MM.1S (cell line): ENCODE results near the gene AEN.

ENCODE experiments used
- DNase-seq: peaks from one replicate; pipeline ENCODE4 v3.0.0-alpha.2; 2015
- H2AFZ ChIP-seq: fragments of 300-600 bp; sonication (generic); 2 replicates; pipeline ENCODE4 v1.6.0; 2016; ENCODE audit warnings: antibody characterized with exemption, low read length
- H3F3A ChIP-seq: fragments of 300-600 bp; sonication (generic); 2 replicates; pipeline ENCODE4 v1.6.1; 2016; ENCODE audit warnings: mild to moderate bottlenecking, antibody characterized with exemption, low read length, moderate library complexity, mixed read lengths; ENCODE audit not compliant: insufficient read depth
- H3K27ac ChIP-seq: fragments of 300-600 bp; sonication (generic); 2 replicates; pipeline ENCODE4 v1.5.1; 2016; ENCODE audit warnings: mild to moderate bottlenecking, low read length
- H3K27me3 ChIP-seq: fragments of 300-600 bp; sonication (generic); replicated peaks from 2 replicates; pipeline ENCODE4 v1.6.0; 2016; ENCODE audit warnings: low read length; ENCODE audit not compliant: insufficient read depth
- H3K36me3 ChIP-seq: fragments of 300-600 bp; sonication (generic); replicated peaks from 2 replicates; pipeline ENCODE4 v1.6.1; 2016; ENCODE audit warnings: mild to moderate bottlenecking, low read length, mixed read lengths; ENCODE audit not compliant: insufficient read depth
- H3K4me1 ChIP-seq: fragments of 300-600 bp; sonication (generic); 2 replicates; pipeline ENCODE4 v1.6.1; 2016; ENCODE audit warnings: low read length, mixed read lengths
- H3K4me2 ChIP-seq: fragments of 300-600 bp; sonication (generic); 2 replicates; pipeline ENCODE4 v1.6.0; 2016; ENCODE audit warnings: low read depth, low read length
- H3K4me3 ChIP-seq: fragments of 300-600 bp; sonication (generic); 2 replicates; pipeline ENCODE4 v1.5.1; 2016; ENCODE audit warnings: low read length, mixed read lengths
- H3K79me2 ChIP-seq: fragments of 300-600 bp; sonication (generic); 2 replicates; pipeline ENCODE4 v1.6.1; 2016; ENCODE audit warnings: mixed run types, low read length, mixed read lengths
- H3K9ac ChIP-seq: fragments of 300-600 bp; sonication (generic); 2 replicates; pipeline ENCODE4 v1.6.1; 2016; ENCODE audit warnings: low read length, mixed read lengths
- H3K9me2 ChIP-seq: fragments of 300-600 bp; sonication (generic); replicated peaks from 2 replicates; pipeline ENCODE4 v1.6.1; 2016; ENCODE audit warnings: mild to moderate bottlenecking, low read length, mixed read lengths; ENCODE audit not compliant: insufficient read depth
- H3K9me3 ChIP-seq: fragments of 300-600 bp; sonication (generic); replicated peaks from 2 replicates; pipeline ENCODE4 v1.6.1; 2016; ENCODE audit warnings: mild to moderate bottlenecking, low read length, mixed read lengths; ENCODE audit not compliant: insufficient read depth
- H4K20me1 ChIP-seq: fragments of 300-600 bp; sonication (generic); 2 replicates; pipeline ENCODE4 v1.6.1; 2016; ENCODE audit warnings: mild to moderate bottlenecking, low read length, moderate library complexity, mixed read lengths; ENCODE audit not compliant: insufficient read depth
- CTCF ChIP-seq: fragments of 300-600 bp; sonication (generic); IDR thresholded peaks from 2 replicates; pipeline ENCODE4 v1.5.1; 2016; ENCODE audit warnings: antibody characterized with exemption, low read length, mixed read lengths
- EZH2 ChIP-seq: fragments of 300-600 bp; sonication (generic); optimal IDR thresholded peaks from 2 replicates; pipeline ENCODE3; 2017; ENCODE audit warnings: low read depth, mild to moderate bottlenecking, antibody characterized with exemption, low read length, mixed read lengths
- EZH2phosphoT487 ChIP-seq: fragments of 300-600 bp; sonication (generic); IDR thresholded peaks from 2 replicates; pipeline ENCODE4 v1.6.1; 2018; ENCODE audit warnings: antibody characterized with exemption, low read length

AEN gene

GRCh38 chr15:88607951-88608350 is 13.2 kb upstream of the AEN start:
- no peaks in the 10 kb centered on the region for H3K4me1 ChIP-seq
- no peaks in the 10 kb centered on the region for H3K9me3 ChIP-seq
- H3K9ac ChIP-seq = no peak overlapping the region
- no peak for DNase-seq
- H3F3A ChIP-seq = no peaks in the 10 kb centered on the region
- no peaks in the 10 kb centered on the region for H3K9me2 ChIP-seq
- no peak overlapping the region for H3K4me3 ChIP-seq
- peaks cover 31% of the 10 kb centered on the region for H3K27me3 ChIP-seq
- no peak for TF ChIP-seq CTCF
- no peak for TF ChIP-seq EZH2
- no peak for TF ChIP-seq EZH2phosphoT487
- no peak overlapping the region for H3K27ac ChIP-seq
- H3K79me2 ChIP-seq = no peaks in the 10 kb centered on the region
- no peak overlapping the region for H2AFZ ChIP-seq
- no peaks in the 10 kb centered on the region for H3K36me3 ChIP-seq
- H3K4me2 ChIP-seq = no peak overlapping the region
- no peaks in the 10 kb centered on the region for H4K20me1 ChIP-seq

- DNase-seq = no peak
- no peaks in the 10 kb centered on the region for H3K36me3 ChIP-seq
- no peak overlapping the region for H3K4me2 ChIP-seq
- H3K9me2 ChIP-seq = no peaks in the 10 kb centered on the region
- no peak overlapping the region for H2AFZ ChIP-seq
- no peaks in the 10 kb centered on the region for H3F3A ChIP-seq
- no peak for TF ChIP-seq CTCF
- no peak for TF ChIP-seq EZH2phosphoT487
- TF ChIP-seq EZH2 = no peak
- H3K4me3 ChIP-seq = no peak overlapping the region
- H3K4me1 ChIP-seq = no peaks in the 10 kb centered on the region
- no peak overlapping the region for H3K9ac ChIP-seq
- no peaks in the 10 kb centered on the region for H4K20me1 ChIP-seq
- H3K27ac ChIP-seq = no peak overlapping the region
- H3K9me3 ChIP-seq = no peaks in the 10 kb centered on the region
- peaks cover 31% of the 10 kb centered on the region for H3K27me3 ChIP-seq
- no peaks in the 10 kb centered on the region for H3K79me2 ChIP-seq
Measured at GRCh38 chr15:88608607-88609181, 12.4 kb upstream of the AEN start.

- Histone ChIP-seq H3K4me1 (no peaks in the 10 kb centered on the region), H3K4me3 (no peak overlapping the region), H3K4me2 (no peak overlapping the region), H3K79me2 (no peaks in the 10 kb centered on the region), H3K9me2 (no peaks in the 10 kb centered on the region), H3K9me3 (no peaks in the 10 kb centered on the region), H3K36me3 (no peaks in the 10 kb centered on the region), H2AFZ (no peak overlapping the region), H3K9ac (no peak overlapping the region), H3K27me3 (peaks cover 26% of the 10 kb centered on the region), H3F3A (no peaks in the 10 kb centered on the region), H4K20me1 (no peaks in the 10 kb centered on the region), H3K27ac (no peak overlapping the region)
- no peak for TF ChIP-seq EZH2
- no peak for TF ChIP-seq CTCF
- TF ChIP-seq EZH2phosphoT487 = no peak
- DNase-seq = no peak
Measured at GRCh38 chr15:88609344-88610090, 11.6 kb upstream of the AEN start.
